BJ (cell line): Measurements from ENCODE around the gene PDE3B. TPM values are rescaled to one million over a fixed set of nuclear protein-coding genes. Genes with fewer than 3 reads are reported as not detected.

ENCODE experiments used
- CTCF ChIA-PET: fragments of 350-600 bp; formaldehyde crosslinking; extraction: SDS; loops from one replicate; lab custom pipeline; 2021; ENCODE audit warnings: antibody characterized with exemption, inconsistent platforms; lab: Yijun Ruan, JAX
- POLR2A ChIA-PET: fragments of 300-600 bp; sonication (Branson Sonifier 250); formaldehyde crosslinking; extraction: SDS; loops from one replicate; lab custom pipeline; 2021; ENCODE audit warnings: antibody characterized with exemption; lab: Charles Lee
- DNase-seq: peaks from one replicate; pipeline ENCODE4 v3.0.0-alpha.2; 2011; ENCODE audit warnings: low read depth
- H3K27me3 ChIP-seq: 2 replicates; pipeline ENCODE4 v1.6.0; 2011; ENCODE audit warnings: low read length; ENCODE audit not compliant: control insufficient read depth, insufficient read depth
- H3K36me3 ChIP-seq: 2 replicates; pipeline ENCODE4 v1.5.1; 2011; ENCODE audit warnings: low read length; ENCODE audit not compliant: control insufficient read depth, insufficient read depth
- H3K4me3 ChIP-seq: 2 replicates; pipeline ENCODE4 v1.5.1; 2011; ENCODE audit warnings: low read depth, mild to moderate bottlenecking, control low read depth, low read length
- polyA plus RNA-seq: library from polyadenylated mRNA; depleted of rRNA; stranded (reverse); fragments of >200 nt; gene quantifications from 2 replicates; pipeline ENCODE4 v1.2.3, GENCODE V29; 2011
- TF ChIP-seq, protein P1 (sequence below): IDR thresholded peaks from 2 replicates; pipeline ENCODE4 v1.5.1; 2011; ENCODE audit warnings: low read depth, mild to moderate bottlenecking, control low read depth, inconsistent platforms, low read length, moderate library complexity; ENCODE audit not compliant: insufficient read depth

Gene PDE3B
- polyA plus RNA-seq, 1 experiment: 0.06 TPM

- ChIA-PET POLR2A (no interaction called here), CTCF (interaction anchor here (1.7 kb wide), 1 partner anchor 65 kb away, joined by 5 read pairs; no protein-coding TSS in a partner anchor)
- DNase-seq: no peak
- TF ChIP-seq, protein P1, sequence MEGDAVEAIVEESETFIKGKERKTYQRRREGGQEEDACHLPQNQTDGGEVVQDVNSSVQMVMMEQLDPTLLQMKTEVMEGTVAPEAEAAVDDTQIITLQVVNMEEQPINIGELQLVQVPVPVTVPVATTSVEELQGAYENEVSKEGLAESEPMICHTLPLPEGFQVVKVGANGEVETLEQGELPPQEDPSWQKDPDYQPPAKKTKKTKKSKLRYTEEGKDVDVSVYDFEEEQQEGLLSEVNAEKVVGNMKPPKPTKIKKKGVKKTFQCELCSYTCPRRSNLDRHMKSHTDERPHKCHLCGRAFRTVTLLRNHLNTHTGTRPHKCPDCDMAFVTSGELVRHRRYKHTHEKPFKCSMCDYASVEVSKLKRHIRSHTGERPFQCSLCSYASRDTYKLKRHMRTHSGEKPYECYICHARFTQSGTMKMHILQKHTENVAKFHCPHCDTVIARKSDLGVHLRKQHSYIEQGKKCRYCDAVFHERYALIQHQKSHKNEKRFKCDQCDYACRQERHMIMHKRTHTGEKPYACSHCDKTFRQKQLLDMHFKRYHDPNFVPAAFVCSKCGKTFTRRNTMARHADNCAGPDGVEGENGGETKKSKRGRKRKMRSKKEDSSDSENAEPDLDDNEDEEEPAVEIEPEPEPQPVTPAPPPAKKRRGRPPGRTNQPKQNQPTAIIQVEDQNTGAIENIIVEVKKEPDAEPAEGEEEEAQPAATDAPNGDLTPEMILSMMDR: no peak
- Histone ChIP-seq H3K36me3 (no peaks in the 10 kb centered on the region), H3K27me3 (no peaks in the 10 kb centered on the region), H3K4me3 (no peak overlapping the region)
Measured at GRCh38 chr11:14842002-14842401, 198.4 kb downstream of the PDE3B start.

- POLR2A ChIA-PET: no interaction called here
- Histone ChIP-seq H3K4me3 (no peak overlapping the region), H3K27me3 (no peaks in the 10 kb centered on the region), H3K36me3 (no peaks in the 10 kb centered on the region)
- CTCF ChIA-PET: no interaction called here
- DNase-seq: no peak
- TF ChIP-seq, protein P1: no peak
Measured at GRCh38 chr11:14852571-14853177, 209.1 kb downstream of the PDE3B start.

- TF ChIP-seq, protein P1: no peak
- Histone ChIP-seq H3K36me3 (no peaks in the 10 kb centered on the region), H3K27me3 (no peaks in the 10 kb centered on the region), H3K4me3 (no peak overlapping the region)
- POLR2A ChIA-PET: no interaction called here
- CTCF ChIA-PET: interaction anchor here (0.6 kb wide), 1 partner anchor 383 kb away, joined by 3 read pairs; no protein-coding TSS in a partner anchor
- no peak for DNase-seq
Measured at GRCh38 chr11:14854057-14854456, 210.5 kb downstream of the PDE3B start.

- POLR2A ChIA-PET: no interaction called here
- Histone ChIP-seq H3K4me3 (no peak overlapping the region), H3K36me3 (no peaks in the 10 kb centered on the region), H3K27me3 (no peaks in the 10 kb centered on the region)
- CTCF ChIA-PET: no interaction called here
- no peak for DNase-seq
- TF ChIP-seq, protein P1: no peak
Measured at GRCh38 chr11:14855890-14856289, 212.3 kb downstream of the PDE3B start.

DNA sequence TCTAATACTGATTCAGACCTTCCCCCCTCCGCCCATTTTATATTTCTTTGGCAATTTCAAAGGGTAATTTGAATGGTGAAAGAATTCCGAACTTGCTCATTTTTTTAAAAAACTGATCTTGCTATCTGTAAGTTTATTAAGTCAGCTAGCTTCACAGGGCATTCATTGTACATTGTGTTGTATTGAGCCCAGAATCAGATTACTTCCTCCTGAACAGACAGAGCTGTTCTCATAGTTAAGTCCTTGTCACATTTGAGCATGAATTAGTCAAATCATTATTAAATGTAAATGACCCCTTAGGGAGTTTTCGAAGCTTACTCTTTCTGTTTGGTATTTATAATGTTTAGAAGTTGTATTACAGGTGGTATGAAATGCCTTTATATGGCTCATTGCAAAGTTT is 214.0 kb downstream of the PDE3B start:
- no peaks in the 10 kb centered on the region for H3K27me3 ChIP-seq
- ChIA-PET CTCF (interaction anchor here (1.6 kb wide), 2 partner anchors 12 to 50 kb away, joined by 3 to 5 read pairs; no protein-coding TSS in a partner anchor), POLR2A (no interaction called here)
- H3K4me3 ChIP-seq: no peak overlapping the region
- no peak for DNase-seq
- H3K36me3 ChIP-seq: no peaks in the 10 kb centered on the region
- TF ChIP-seq, protein P1: no peak
